Heart right ventricle (tissue), 16 donors: ENCODE measurements around the gene HADHA. TPM values are rescaled to one million over a fixed set of nuclear protein-coding genes. Genes with fewer than 3 reads are reported as not detected.
A peak's percentile ranks its signal among the peaks of the same experiment; 100 is the strongest.

Source experiments
- ATAC-seq, 8 donors: fragments of 200-7000 bp; cut with Tn5 transposase; one replicate each; pipeline ENCODE4 v1.9.1; 2020; ENCODE audit warnings: mild to moderate bottlenecking in 8 of 8, moderate library complexity in 8 of 8, moderate number of reproducible peaks in 1 of 8
- DNase-seq, 2 donors: peaks; one replicate each; pipeline ENCODE4 v3.0.0-alpha.2; 2020
- H3K27ac ChIP-seq, 10 donors: fragments of 200-600 bp; sonication (generic) in 2 of 10; one replicate each; pipeline versions ENCODE4 v1.5.0 to v1.8.0; 2020 to 2022; ENCODE audit warnings: mild to moderate bottlenecking in 3 of 10
- H3K27me3 ChIP-seq, 7 donors: fragments of 200-600 bp; one replicate each; pipeline ENCODE4 v1.8.0; 2021 to 2022; ENCODE audit warnings: mild to moderate bottlenecking in 2 of 7
- H3K36me3 ChIP-seq, 9 donors: fragments of 200-600 bp; sonication (generic) in 1 of 9; one replicate each; pipeline versions ENCODE4 v1.5.0 to v1.8.0; 2020 to 2022; ENCODE audit warnings: mild to moderate bottlenecking in 2 of 9
- H3K4me1 ChIP-seq, 9 donors: fragments of 200-600 bp; sonication (generic) in 1 of 9; one replicate each; pipeline versions ENCODE4 v1.5.0 to v1.8.0; 2020 to 2022; ENCODE audit warnings: mild to moderate bottlenecking in 4 of 9
- H3K4me3 ChIP-seq, 10 donors: fragments of 200-600 bp; sonication (generic) in 2 of 10; one replicate each; pipeline versions ENCODE4 v1.5.0 to v1.8.0; 2020 to 2022; ENCODE audit warnings: mild to moderate bottlenecking in 7 of 10, moderate library complexity in 2 of 10
- H3K9me3 ChIP-seq, 11 donors: fragments of 200-600 bp in 10 of 11; sonication (generic) in 2 of 11; one replicate each; pipeline versions ENCODE4 v1.5.0 to v1.8.0; 2013 to 2022; ENCODE audit warnings: mild to moderate bottlenecking in 2 of 11, control low read depth in 1 of 11, moderate library complexity in 1 of 11
- CTCF ChIP-seq, 9 donors: fragments of 200-600 bp; sonication (generic) in 2 of 9; IDR thresholded peaks; one replicate each; pipeline versions ENCODE4 v1.5.0 to v1.8.0; 2021 to 2022; ENCODE audit warnings: antibody characterized with exemption in 9 of 9, mild to moderate bottlenecking in 5 of 9, moderate library complexity in 1 of 9
- WGBS, 2 donors: extraction: QIAGEN DNeasy Blood & Tissue Kit; methylation state at CpG; one replicate each; pipeline ENCODE4 v1.1.7; 2013; ENCODE audit warnings: inconsistent platforms in 1 of 2; 5-methylcytosine and 5-hydroxymethylcytosine counted together
- intact Hi-C, 10 donors: fragments of 100-400 bp; cut with DNase I; formaldehyde crosslinking; loops; one replicate each; pipeline versions ENCODE4 v1.11.1 to v1.14.2; 2022
- polyA plus RNA-seq, 2 donors: library from polyadenylated mRNA; stranded (reverse); fragments of 200-250 nt; gene quantifications; one replicate each; pipeline ENCODE4 v1.2.3, GENCODE V29; 2013
- total RNA-seq, 10 donors: library from RNA; stranded (reverse); fragmentation: NEBNext Ultra II Directional in 3 of 10; extraction: Animal tissue kit (Norgen Biotek cat#: 25700) in 3 of 10; gene quantifications; one replicate each; pipeline versions ENCODE4 v1.2.1 to v1.2.4, GENCODE V29; 2021 to 2023
- donor health status: Arrhythmogenic right ventricular cardiomyopathy.
- donor health status: ischemic (EF 13 %, LVEDD 7.1; RV severe dilation, severe dysfunction).
- donor health status: healthy with polysubstance abuse.
- donor health status: DM: no; HTN: yes; CAD: no.
- donor health status: DM: no; HTN: no; CAD: no.
- donor health status: ischemic (EF 25% LVEDD 6.9; RV normal size, moderate dysfunction).
- donor health status: ischemic (EF 25% LVEDD 5.7; RV mildly dilated, moderate dysfunction).
- donor health status: healthy.
- donor health status: DM: yes; HTN: yes; CAD: no.
- donor health status: Ischemic cardiomyopathy.
- donor health status: ischemic (EF 35%, LVEDD 5.7; RV mildly dilated, moderate dysfunction).
- donor health status: nonischemic (EF 11% LVEDD 7.7; RV severe dilation, severe dysfunction).
- donor health status: DM: yes; HTN: yes; CAD: no.
- donor health status: PGD.
- donor health status: ischemic (EF 29% LVEDD 5.4; RV normal size, mild dysfunction).
- donor health status: nonischemic (EF 23%, LVEDD 6.1; RV moderate dilation, normal function).

Gene HADHA
- total and polyA plus RNA-seq, 12 donors, result 143 to 686 (median 377) TPM

GRCh38 chr2:26187114-26187513 is 57.3 kb downstream of the HADHA start:
- no peak for TF ChIP-seq CTCF (IDR thresholded peaks at IDR 0.05)
- Histone ChIP-seq H3K9me3 (no peaks in the 10 kb centered on the region), H3K4me1 (peaks cover 0 to 18% (median 6%) of the 10 kb centered on the region in 9 donors), H3K27ac (no peak overlapping the region), H3K4me3 (no peak overlapping the region), H3K36me3 (peaks cover 0 to 30% (median 14%) of the 10 kb centered on the region in 9 donors), H3K27me3 (peaks cover 0 to 11% (median 0%) of the 10 kb centered on the region in 7 donors)
- intact Hi-C loops, result no loop called here
- ATAC-seq, result no peak
- 94 to 96% methylated on average over 15 of the region's 15 CpGs for WGBS, 2 donors
- DNase-seq, result no peak

DNA sequence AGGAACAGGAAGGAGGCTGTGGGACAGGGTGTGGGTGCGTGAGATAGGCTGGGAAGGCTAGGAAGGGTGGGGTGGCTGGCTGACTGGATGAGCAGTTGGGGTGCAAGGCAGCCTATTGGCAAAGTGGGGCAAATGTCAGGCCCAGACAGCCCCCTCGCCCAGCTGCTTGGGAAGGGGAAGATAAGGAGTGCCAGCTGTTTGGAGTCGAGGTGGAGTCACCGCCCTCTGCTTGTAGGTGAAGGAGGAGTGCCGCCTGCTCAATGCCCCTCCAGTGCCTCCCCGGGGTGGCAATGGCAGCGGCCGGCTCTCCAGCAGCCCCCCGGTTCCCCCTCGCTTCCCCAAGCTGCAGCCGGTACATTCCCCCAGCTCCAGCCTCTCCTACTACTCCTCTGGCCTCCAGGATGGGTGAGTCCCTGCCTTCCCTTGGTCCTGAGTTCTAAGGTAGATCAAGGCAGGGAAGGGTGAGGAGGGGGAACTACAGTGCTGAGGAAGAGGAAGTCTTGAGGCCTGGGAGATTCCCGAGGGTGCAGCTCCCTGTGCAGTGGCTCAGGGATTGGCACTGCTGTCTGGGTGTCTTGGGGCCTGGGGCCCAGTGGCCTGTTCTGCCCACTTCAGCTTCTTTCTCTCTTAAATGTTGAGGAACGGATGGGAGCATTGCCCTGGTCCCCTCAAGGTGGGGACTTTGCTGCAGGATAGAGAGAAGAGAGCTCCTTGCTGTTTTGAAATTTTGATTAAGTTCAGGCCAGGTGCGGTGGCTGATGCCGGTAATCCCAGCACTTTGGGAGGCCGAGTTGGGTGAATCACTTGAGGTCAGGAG is 58.3 kb downstream of the HADHA start:
- intact Hi-C loops, result no loop called here
- Histone ChIP-seq H3K4me1 (peaks cover 0 to 18% (median 6%) of the 10 kb centered on the region in 9 donors), H3K27ac (no peak overlapping the region), H3K9me3 (no peaks in the 10 kb centered on the region), H3K36me3 (peaks cover 0 to 20% (median 6%) of the 10 kb centered on the region in 9 donors), H3K4me3 (peak overlapping the region in 7 of 10 donors; percentile 37 to 74 (median 61)), H3K27me3 (peaks cover 0 to 11% (median 0%) of the 10 kb centered on the region in 7 donors)
- WGBS, 2 donors, result 89 to 93% methylated on average over 16 of the region's 16 CpGs
- DNase-seq (no peak), ATAC-seq (no peak)
- TF ChIP-seq CTCF (IDR thresholded peaks at IDR 0.05), result no peak

GRCh38 chr2:26185304-26185928 is 59.0 kb downstream of the HADHA start:
- H3K9me3 ChIP-seq, result no peaks in the 10 kb centered on the region
- H3K27me3 ChIP-seq, result peaks cover 0 to 11% (median 0%) of the 10 kb centered on the region in 7 donors
- 39 to 43% methylated on average over 20 of the region's 20 CpGs for WGBS, 2 donors
- H3K36me3 ChIP-seq, result peaks cover 0 to 13% (median under 1%) of the 10 kb centered on the region in 9 donors
- intact Hi-C loops, result no loop called here
- no peak for DNase-seq
- peak overlapping the region; percentile 21 to 74 (median 61) for H3K4me3 ChIP-seq
- ATAC-seq, result no peak
- H3K4me1 ChIP-seq, result peaks cover 0 to 18% (median 6%) of the 10 kb centered on the region in 9 donors
- H3K27ac ChIP-seq, result peak overlapping the region in 8 of 10 donors; percentile 35 to 77 (median 65)
- TF ChIP-seq CTCF (IDR thresholded peaks at IDR 0.05), result no peak

- peak; percentile 36 to 80 (median 68) for TF ChIP-seq CTCF (IDR thresholded peaks at IDR 0.05)
- 1% methylated on average over 92 to 113 of the region's 114 CpGs for WGBS, 2 donors
- peaks cover 0 to 16% (median 0%) of the 10 kb centered on the region in 7 donors for H3K27me3 ChIP-seq
- peaks cover 0 to 6% (median 0%) of the 10 kb centered on the region in 9 donors for H3K36me3 ChIP-seq
- intact Hi-C loops, result no loop called here
- no peaks in the 10 kb centered on the region for H3K9me3 ChIP-seq
- peak overlapping the region in 8 of 10 donors; percentile 35 to 77 (median 65) for H3K27ac ChIP-seq
- peaks cover 0 to 20% (median 7%) of the 10 kb centered on the region in 9 donors for H3K4me1 ChIP-seq
- DNase-seq, result peak; percentile 81 to 90
- peak; percentile 77 to 97 (median 88) for ATAC-seq
- H3K4me3 ChIP-seq, result peak overlapping the region; percentile 21 to 74 (median 61)
These were observed 59.7 kb downstream of the HADHA start for GRCh38 chr2:26184555-26185303.
